Loucy (cell line): ENCODE data around the gene LIPI.

Experiments used
- EZH2phosphoT487 ChIP-seq: fragments of 200-600 bp; IDR thresholded peaks from 2 replicates; pipeline ENCODE4 v1.6.1; 2018; ENCODE audit warnings: antibody characterized with exemption, mild to moderate bottlenecking, moderate library complexity, borderline replicate concordance
- TF ChIP-seq, protein P1 (sequence below): fragments of 200-600 bp; sonication (generic); conservative IDR thresholded peaks from 2 replicates; pipeline ENCODE4 v1.5.1; 2014; ENCODE audit warnings: mild to moderate bottlenecking, antibody characterized with exemption, low read length

DNA sequence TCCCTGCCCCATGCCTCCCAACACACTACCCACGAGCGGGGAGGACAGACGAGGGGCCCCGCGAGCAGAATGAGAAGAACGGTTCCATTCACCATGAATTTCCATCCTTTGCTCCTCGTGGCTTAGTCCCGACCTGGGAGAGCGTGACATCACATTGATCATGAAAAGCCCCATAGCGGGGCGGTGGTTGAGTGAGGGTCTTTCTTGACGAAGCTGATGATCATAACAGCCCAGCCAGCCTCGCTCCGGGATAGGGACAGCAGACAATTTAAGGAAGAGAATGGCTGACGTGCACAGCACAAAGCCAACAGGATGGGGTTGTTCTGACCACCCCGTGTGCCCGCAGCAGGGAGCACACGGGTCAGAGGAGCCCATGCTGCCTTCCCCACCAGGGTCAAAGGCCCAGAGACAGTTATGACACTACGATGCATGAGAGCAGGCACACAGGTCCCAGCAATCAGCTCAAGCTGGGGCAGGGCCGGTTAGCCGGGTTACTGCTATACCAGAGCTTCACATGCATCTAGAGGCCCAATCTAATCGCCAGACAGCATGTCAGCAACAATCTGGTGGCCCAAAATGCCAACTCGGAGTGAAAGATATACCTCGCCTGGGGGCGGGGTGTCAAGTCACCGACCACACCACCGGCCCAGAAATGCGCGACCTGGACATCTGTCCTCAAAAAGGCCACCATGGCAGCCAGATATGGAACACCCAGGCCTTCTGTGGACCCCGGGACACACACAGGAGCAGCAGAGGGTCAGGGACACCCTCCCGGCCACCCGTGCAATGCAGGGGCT lies 135.2 kb downstream of the LIPI start:
- TF ChIP-seq, protein P1, sequence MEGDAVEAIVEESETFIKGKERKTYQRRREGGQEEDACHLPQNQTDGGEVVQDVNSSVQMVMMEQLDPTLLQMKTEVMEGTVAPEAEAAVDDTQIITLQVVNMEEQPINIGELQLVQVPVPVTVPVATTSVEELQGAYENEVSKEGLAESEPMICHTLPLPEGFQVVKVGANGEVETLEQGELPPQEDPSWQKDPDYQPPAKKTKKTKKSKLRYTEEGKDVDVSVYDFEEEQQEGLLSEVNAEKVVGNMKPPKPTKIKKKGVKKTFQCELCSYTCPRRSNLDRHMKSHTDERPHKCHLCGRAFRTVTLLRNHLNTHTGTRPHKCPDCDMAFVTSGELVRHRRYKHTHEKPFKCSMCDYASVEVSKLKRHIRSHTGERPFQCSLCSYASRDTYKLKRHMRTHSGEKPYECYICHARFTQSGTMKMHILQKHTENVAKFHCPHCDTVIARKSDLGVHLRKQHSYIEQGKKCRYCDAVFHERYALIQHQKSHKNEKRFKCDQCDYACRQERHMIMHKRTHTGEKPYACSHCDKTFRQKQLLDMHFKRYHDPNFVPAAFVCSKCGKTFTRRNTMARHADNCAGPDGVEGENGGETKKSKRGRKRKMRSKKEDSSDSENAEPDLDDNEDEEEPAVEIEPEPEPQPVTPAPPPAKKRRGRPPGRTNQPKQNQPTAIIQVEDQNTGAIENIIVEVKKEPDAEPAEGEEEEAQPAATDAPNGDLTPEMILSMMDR: no peak
- no peak for TF ChIP-seq EZH2phosphoT487
